Measurements from ENCODE around the gene SNF8.

DNA sequence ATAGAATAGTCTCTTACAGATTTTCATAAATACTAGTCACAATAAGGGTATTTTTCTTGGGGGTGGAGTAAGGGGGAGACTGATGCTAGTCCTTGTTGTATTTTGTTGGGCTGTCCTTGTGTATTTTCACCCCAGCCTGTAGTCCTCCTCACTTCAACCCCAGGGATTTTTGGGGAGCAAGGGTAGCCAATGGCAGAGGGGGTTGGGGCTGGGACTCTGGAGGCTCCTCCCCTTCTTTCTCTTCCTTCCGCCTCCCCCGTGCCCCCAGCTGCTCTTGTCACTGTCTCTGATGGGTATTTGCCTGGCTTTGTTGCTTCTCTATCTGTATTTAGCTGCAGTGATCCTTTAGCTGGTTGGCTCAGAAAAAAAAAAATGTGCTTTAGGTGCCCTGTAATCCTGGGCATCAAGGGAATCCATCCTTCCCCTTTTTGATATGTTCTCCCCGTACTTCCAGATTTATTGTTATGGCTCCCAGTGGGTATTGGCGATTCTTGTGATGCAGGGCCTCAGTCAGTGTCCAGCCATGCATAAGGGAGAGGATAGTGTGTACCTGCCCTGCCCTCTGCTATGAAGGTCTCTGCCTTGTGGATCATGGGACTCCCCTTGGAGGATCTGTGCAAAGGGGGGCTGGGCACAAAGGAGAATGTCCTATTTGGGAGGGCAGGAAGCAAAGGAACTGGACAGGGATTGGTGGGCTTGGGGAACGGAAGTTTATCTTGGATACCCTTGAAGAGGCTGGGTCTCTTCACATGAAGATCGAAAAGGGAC lies 16.5 kb downstream of the SNF8 start:
- no peak for TF ChIP-seq CTCF (IDR thresholded peaks at IDR 0.05)
- no peak for TF ChIP-seq POLR2A (IDR thresholded peaks at IDR 0.05)

Measured in thyroid gland (tissue), 4 donors.